ENCODE results near the gene FOXO1. TPM values are rescaled to one million over a fixed set of nuclear protein-coding genes. Genes with fewer than 3 reads are reported as not detected.

FOXO1 gene
- total and polyA plus RNA-seq, 2 of the 13 experiments (the other 11 are each of a cell fraction or from before 2014, with no cell fraction given): 8.1 to 13.1 TPM

- TF ChIP-seq REST (IDR thresholded peaks at IDR 0.05; ENCODE audit: borderline replicate concordance in 1 of 2, low read depth in 1 of 2, low read length in 2 of 2) (no peak), ARNT2 (CRISPR knock-in tag; IDR thresholded peaks at IDR 0.05; ENCODE audit: low read depth) (no peak), DDIT3 (CRISPR knock-in tag; IDR thresholded peaks at IDR 0.05) (no peak), NFAT5 (CRISPR knock-in tag; IDR thresholded peaks at IDR 0.05) (no peak), ZNF570 (CRISPR knock-in tag; IDR thresholded peaks at IDR 0.05; ENCODE audit: borderline replicate concordance) (no peak), ZNF777 (CRISPR knock-in tag; IDR thresholded peaks at IDR 0.05) (no peak)
Observed at GRCh38 chr13:40613192-40613818, 53.1 kb downstream of the FOXO1 start (continued).
